Right lobe of liver (tissue), 6 donors: ENCODE results near the gene COL5A1. TPM values are rescaled to one million over a fixed set of nuclear protein-coding genes. Genes with fewer than 3 reads are reported as not detected.

Experiments used
- ATAC-seq, 4 donors: fragments of 200-7000 bp; cut with Tn5 transposase; one replicate each; pipeline ENCODE4 v1.9.1; 2020; ENCODE audit warnings: mild to moderate bottlenecking in 4 of 4, moderate library complexity in 4 of 4
- DNase-seq, 3 donors: peaks; one replicate each; pipeline ENCODE4 v3.0.0-alpha.2; 2020
- H3K27ac ChIP-seq, 3 donors: fragments of 200-600 bp; one replicate each; pipeline ENCODE4 v1.8.0; 2022
- H3K27me3 ChIP-seq, 2 donors: fragments of 200-600 bp; one replicate each; pipeline ENCODE4 v1.8.0; 2022
- H3K36me3 ChIP-seq, 4 donors: fragments of 200-600 bp; sonication (generic) in 1 of 4; one replicate each; pipeline versions ENCODE4 v1.5.1 to v1.8.0; 2017 to 2022; ENCODE audit warnings: control low read depth in 1 of 4
- H3K4me1 ChIP-seq, 4 donors: fragments of 200-600 bp; sonication (generic) in 1 of 4; one replicate each; pipeline versions ENCODE4 v1.5.1 to v1.8.0; 2017 to 2022; ENCODE audit warnings: control low read depth in 1 of 4
- H3K4me3 ChIP-seq, 3 donors: fragments of 200-600 bp; one replicate each; pipeline ENCODE4 v1.8.0; 2022
- H3K9me3 ChIP-seq, 4 donors: fragments of 200-600 bp; sonication (generic) in 1 of 4; one replicate each; pipeline versions ENCODE4 v1.5.1 to v1.8.0; 2017 to 2022; ENCODE audit warnings: control low read depth in 1 of 4
- POLR2A ChIP-seq: fragments of 450-650 bp; IDR thresholded peaks from one replicate; pipeline ENCODE4 v1.6.1; 2017; ENCODE audit warnings: antibody characterized with exemption, mild to moderate bottlenecking
- WGBS: methylation state at CpG from one replicate; pipeline ENCODE4 v1.1.6; 2018; ENCODE audit warnings: low coverage, low lambda C conversion rate; ENCODE audit not compliant: insufficient coverage; ENCODE audit errors: missing lambda C conversion rate; 5-methylcytosine and 5-hydroxymethylcytosine counted together
- intact Hi-C, 2 donors: fragments of 100-400 bp; cut with DNase I; formaldehyde crosslinking; loops; one replicate each; pipeline versions ENCODE4 v1.11.2 to v1.14.1; 2022
- total RNA-seq, 6 experiments: library from RNA; depleted of rRNA in 2 of 6; stranded (reverse); fragments of >200 nt in 2 of 6; fragmentation: NEBNext Ultra II Directional in 3 of 6; extraction: Animal tissue kit (Norgen Biotek cat#: 25700) in 3 of 6; gene quantifications; one replicate each; pipeline versions ENCODE4 v1.1.0 to v1.2.4, GENCODE V29; 2016 to 2023
- TF ChIP-seq, protein P1 (sequence below), 4 donors: fragments of 200-600 bp in 3 of 4; fragments of 450-650 bp in 1 of 4; IDR thresholded peaks; one replicate each; pipeline versions ENCODE4 v1.5.1 to v1.8.0; 2016 to 2022; ENCODE audit warnings: antibody characterized with exemption in 4 of 4, mild to moderate bottlenecking in 2 of 4
- donor health status: DM: no; HTN: yes; CAD: no.
- donor health status: DM: no; HTN: no; CAD: no.
- donor health status: DM: no; HTN: no; CAD: no.
- donor health status: DM: no; HTN: yes; CAD: no.
- donor health status: DM: no; HTN: yes; CAD: no.

COL5A1 gene
- total RNA-seq, 6 experiments from 2014 or later: 1.5 to 17.0 (median 7.7) TPM

- intact Hi-C loops: no loop called here
- no peaks in the 10 kb centered on the region for H3K27me3 ChIP-seq
- no peaks in the 10 kb centered on the region for H3K9me3 ChIP-seq
- no peaks in the 10 kb centered on the region for H3K36me3 ChIP-seq
- H3K27ac ChIP-seq: no peak overlapping the region
- WGBS: 73% methylated on average over 5 of the region's 17 CpGs
- H3K4me3 ChIP-seq: no peak overlapping the region
- ATAC-seq: no peak
- H3K4me1 ChIP-seq: no peaks in the 10 kb centered on the region
- DNase-seq: peak in 2 of 3 donors; percentile 5 to 37
- no peak for TF ChIP-seq POLR2A
- TF ChIP-seq, protein P1, sequence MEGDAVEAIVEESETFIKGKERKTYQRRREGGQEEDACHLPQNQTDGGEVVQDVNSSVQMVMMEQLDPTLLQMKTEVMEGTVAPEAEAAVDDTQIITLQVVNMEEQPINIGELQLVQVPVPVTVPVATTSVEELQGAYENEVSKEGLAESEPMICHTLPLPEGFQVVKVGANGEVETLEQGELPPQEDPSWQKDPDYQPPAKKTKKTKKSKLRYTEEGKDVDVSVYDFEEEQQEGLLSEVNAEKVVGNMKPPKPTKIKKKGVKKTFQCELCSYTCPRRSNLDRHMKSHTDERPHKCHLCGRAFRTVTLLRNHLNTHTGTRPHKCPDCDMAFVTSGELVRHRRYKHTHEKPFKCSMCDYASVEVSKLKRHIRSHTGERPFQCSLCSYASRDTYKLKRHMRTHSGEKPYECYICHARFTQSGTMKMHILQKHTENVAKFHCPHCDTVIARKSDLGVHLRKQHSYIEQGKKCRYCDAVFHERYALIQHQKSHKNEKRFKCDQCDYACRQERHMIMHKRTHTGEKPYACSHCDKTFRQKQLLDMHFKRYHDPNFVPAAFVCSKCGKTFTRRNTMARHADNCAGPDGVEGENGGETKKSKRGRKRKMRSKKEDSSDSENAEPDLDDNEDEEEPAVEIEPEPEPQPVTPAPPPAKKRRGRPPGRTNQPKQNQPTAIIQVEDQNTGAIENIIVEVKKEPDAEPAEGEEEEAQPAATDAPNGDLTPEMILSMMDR (IDR thresholded peaks at IDR 0.05): no peak
Observed at GRCh38 chr9:134635351-134636148, 6.1 kb upstream of the COL5A1 start.

DNA sequence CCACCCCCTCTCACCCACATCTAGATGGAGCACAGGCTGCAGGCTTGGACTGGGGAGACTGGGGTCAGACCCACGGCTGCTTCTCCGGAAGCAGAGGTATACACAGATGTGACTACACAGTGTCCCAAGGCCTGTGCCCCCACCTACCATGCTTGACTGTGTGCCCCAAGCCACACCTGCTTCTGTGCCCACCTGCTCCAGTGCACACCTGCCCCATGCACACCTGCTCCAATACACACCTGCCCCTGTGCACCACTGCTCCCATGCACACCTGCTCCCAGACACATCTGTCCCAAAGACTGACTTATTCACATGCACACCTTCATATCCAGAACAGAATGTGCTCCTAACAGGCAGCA lies 5.5 kb upstream of the COL5A1 start:
- Histone ChIP-seq H3K27ac (no peak overlapping the region), H3K27me3 (no peaks in the 10 kb centered on the region), H3K4me1 (no peaks in the 10 kb centered on the region), H3K9me3 (no peaks in the 10 kb centered on the region), H3K4me3 (no peak overlapping the region), H3K36me3 (no peaks in the 10 kb centered on the region)
- WGBS: 60% methylated on average over 1 of the region's 2 CpGs
- DNase-seq: peak in 2 of 3 donors; percentile 5 to 25
- no peak for ATAC-seq
- TF ChIP-seq POLR2A: no peak
- TF ChIP-seq, protein P1 (IDR thresholded peaks at IDR 0.05): no peak
- intact Hi-C loops: no loop called here

DNA sequence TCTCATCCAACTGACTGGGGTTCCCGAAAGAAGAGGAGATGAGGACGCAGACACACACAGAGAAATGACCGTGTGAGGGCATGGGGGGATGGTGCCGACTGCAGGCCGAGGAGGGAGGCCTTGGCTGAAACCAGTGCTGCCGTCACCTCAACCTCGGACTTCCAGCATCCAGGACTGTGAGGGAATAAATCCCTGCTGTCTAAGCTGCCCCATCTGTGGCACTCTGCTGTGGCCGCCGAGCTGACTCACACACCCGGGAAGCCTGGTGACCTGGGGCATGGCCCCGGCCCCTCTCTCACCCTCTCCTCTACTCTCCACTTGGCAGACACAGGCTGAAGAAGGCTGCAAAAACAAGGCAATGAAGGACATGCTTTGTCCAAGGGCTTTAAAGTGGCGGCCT lies 4.4 kb upstream of the COL5A1 start:
- intact Hi-C loops: no loop called here

GRCh38 chr9:134637696-134638501 lies 3.7 kb upstream of the COL5A1 start:
- TF ChIP-seq, protein P1 (IDR thresholded peaks at IDR 0.05): no peak
- no peak for TF ChIP-seq POLR2A
- Histone ChIP-seq H3K4me3 (no peak overlapping the region), H3K9me3 (no peaks in the 10 kb centered on the region), H3K4me1 (no peaks in the 10 kb centered on the region), H3K27me3 (no peaks in the 10 kb centered on the region), H3K27ac (no peak overlapping the region), H3K36me3 (no peaks in the 10 kb centered on the region)
- ATAC-seq: peak in 1 of 4 donors; percentile 30
- WGBS: 47% methylated on average over 6 of the region's 23 CpGs
- intact Hi-C loops: no loop called here
- peak in 1 of 3 donors; percentile 35 for DNase-seq

More for the DNA sequence above, 4.4 kb upstream of the COL5A1 start:
- TF ChIP-seq POLR2A: no peak
- TF ChIP-seq, protein P1 (IDR thresholded peaks at IDR 0.05): no peak
- no peak for ATAC-seq
- H3K4me3 ChIP-seq: no peak overlapping the region
- no peaks in the 10 kb centered on the region for H3K4me1 ChIP-seq
- no peak overlapping the region for H3K27ac ChIP-seq
- DNase-seq: peak in 2 of 3 donors; percentile 4 to 28
- WGBS: 76% methylated on average over 4 of the region's 12 CpGs
- no peaks in the 10 kb centered on the region for H3K27me3 ChIP-seq
- no peaks in the 10 kb centered on the region for H3K36me3 ChIP-seq
- no peaks in the 10 kb centered on the region for H3K9me3 ChIP-seq
